Type B pancreatic cell (in vitro differentiated cells): ENCODE measurements around the gene IKZF5. TPM values are rescaled to one million over a fixed set of nuclear protein-coding genes. Genes with fewer than 3 reads are reported as not detected.

Experiments
- DNase-seq: peaks from one replicate; pipeline ENCODE4 v3.0.0; 2021; ENCODE audit warnings: mixed read lengths; ENCODE audit not compliant: unreplicated experiment; ENCODE audit errors: extremely low spot score
- H3K27ac Mint-ChIP-seq: 2 replicates; pipeline ENCODE4 v1.8.0; 2021; ENCODE audit warnings: mild to moderate bottlenecking, mixed read lengths
- H3K27me3 Mint-ChIP-seq: 2 replicates; pipeline ENCODE4 v1.8.0; 2021; ENCODE audit warnings: mixed read lengths
- H3K36me3 Mint-ChIP-seq: 2 replicates; pipeline ENCODE4 v1.8.0; 2021; ENCODE audit warnings: mixed read lengths
- H3K4me1 Mint-ChIP-seq: one replicate; pipeline ENCODE4 v1.8.0; 2021; ENCODE audit warnings: mixed read lengths; ENCODE audit not compliant: unreplicated experiment
- H3K4me3 Mint-ChIP-seq: 2 replicates; pipeline ENCODE4 v1.8.0; 2021; ENCODE audit warnings: mild to moderate bottlenecking, mixed read lengths
- H3K9me3 Mint-ChIP-seq: 2 replicates; pipeline ENCODE4 v1.8.0; 2021; ENCODE audit warnings: mixed read lengths
- total RNA-seq: library from RNA; stranded (reverse); gene quantifications from 2 replicates; pipeline ENCODE4 v1.2.1, GENCODE V29; 2021; ENCODE audit warnings: low replicate concordance
- TF ChIP-seq, protein P1 (sequence below): fragments of 200-600 bp; sonication (generic); conservative IDR thresholded peaks from 2 replicates; pipeline ENCODE4 v1.5.0; 2021; ENCODE audit warnings: antibody characterized with exemption, mild to moderate bottlenecking

The IKZF5 gene
- total RNA-seq, 1 donor from 2014 or later: 12.0 TPM

DNA sequence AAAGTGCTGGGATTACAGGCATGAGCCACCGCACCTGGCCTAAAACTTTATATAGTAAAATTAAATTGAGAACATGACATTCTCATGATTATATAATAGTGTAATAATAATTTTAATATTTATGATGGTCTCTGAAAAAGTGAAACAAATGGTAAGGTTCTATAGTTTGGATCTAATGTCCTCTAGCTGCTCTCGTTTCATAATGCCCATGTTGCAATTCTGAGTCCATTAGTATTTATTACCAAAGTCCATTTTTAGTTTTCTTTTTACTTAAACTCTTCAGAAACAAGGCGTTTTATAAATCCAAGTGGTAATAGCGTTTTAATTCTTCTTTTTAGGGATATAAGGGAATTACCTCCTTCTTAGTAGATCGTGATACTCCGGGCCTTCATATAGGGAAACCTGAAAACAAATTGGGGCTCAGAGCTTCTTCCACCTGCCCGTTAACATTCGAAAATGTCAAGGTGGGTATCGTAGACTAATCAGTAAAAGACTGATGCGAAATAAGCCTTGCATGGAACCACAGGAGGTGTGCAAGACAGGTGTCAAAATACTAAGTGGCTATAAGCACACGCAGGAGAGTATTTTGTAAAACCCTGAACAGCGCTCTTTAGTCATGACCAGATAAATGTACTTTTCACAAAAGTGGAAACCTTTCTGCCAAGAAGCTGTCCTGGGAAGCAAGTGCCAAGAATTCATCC is 34.3 kb upstream of the IKZF5 start:
- Mint-ChIP-seq H3K4me1 (no peaks in the 10 kb centered on the region), H3K4me3 (no peak overlapping the region), H3K9me3 (no peaks in the 10 kb centered on the region), H3K36me3 (no peaks in the 10 kb centered on the region), H3K27ac (no peak overlapping the region), H3K27me3 (no peaks in the 10 kb centered on the region)
- DNase-seq: no peak
- TF ChIP-seq, protein P1, sequence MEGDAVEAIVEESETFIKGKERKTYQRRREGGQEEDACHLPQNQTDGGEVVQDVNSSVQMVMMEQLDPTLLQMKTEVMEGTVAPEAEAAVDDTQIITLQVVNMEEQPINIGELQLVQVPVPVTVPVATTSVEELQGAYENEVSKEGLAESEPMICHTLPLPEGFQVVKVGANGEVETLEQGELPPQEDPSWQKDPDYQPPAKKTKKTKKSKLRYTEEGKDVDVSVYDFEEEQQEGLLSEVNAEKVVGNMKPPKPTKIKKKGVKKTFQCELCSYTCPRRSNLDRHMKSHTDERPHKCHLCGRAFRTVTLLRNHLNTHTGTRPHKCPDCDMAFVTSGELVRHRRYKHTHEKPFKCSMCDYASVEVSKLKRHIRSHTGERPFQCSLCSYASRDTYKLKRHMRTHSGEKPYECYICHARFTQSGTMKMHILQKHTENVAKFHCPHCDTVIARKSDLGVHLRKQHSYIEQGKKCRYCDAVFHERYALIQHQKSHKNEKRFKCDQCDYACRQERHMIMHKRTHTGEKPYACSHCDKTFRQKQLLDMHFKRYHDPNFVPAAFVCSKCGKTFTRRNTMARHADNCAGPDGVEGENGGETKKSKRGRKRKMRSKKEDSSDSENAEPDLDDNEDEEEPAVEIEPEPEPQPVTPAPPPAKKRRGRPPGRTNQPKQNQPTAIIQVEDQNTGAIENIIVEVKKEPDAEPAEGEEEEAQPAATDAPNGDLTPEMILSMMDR: no peak

DNA sequence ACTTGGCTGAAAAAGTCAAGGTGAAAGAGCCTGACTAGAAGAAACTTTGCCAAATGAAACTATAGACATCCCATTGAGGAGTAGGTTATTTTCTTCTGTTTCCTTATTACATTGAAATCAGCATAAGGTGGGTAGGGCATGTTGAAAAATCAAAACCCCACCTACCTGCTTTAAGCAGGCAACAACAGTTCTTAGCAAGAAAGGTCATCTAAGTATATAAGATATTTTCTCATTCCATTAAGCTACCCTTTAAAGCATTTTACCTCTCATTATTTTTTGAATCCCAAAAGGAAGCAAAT is 31.0 kb upstream of the IKZF5 start:
- no peaks in the 10 kb centered on the region for H3K9me3 Mint-ChIP-seq
- peaks cover 6% of the 10 kb centered on the region for H3K36me3 Mint-ChIP-seq
- no peak overlapping the region for H3K4me3 Mint-ChIP-seq
- TF ChIP-seq, protein P1: no peak
- no peaks in the 10 kb centered on the region for H3K4me1 Mint-ChIP-seq
- H3K27me3 Mint-ChIP-seq: no peaks in the 10 kb centered on the region
- no peak overlapping the region for H3K27ac Mint-ChIP-seq
- DNase-seq: no peak

DNA sequence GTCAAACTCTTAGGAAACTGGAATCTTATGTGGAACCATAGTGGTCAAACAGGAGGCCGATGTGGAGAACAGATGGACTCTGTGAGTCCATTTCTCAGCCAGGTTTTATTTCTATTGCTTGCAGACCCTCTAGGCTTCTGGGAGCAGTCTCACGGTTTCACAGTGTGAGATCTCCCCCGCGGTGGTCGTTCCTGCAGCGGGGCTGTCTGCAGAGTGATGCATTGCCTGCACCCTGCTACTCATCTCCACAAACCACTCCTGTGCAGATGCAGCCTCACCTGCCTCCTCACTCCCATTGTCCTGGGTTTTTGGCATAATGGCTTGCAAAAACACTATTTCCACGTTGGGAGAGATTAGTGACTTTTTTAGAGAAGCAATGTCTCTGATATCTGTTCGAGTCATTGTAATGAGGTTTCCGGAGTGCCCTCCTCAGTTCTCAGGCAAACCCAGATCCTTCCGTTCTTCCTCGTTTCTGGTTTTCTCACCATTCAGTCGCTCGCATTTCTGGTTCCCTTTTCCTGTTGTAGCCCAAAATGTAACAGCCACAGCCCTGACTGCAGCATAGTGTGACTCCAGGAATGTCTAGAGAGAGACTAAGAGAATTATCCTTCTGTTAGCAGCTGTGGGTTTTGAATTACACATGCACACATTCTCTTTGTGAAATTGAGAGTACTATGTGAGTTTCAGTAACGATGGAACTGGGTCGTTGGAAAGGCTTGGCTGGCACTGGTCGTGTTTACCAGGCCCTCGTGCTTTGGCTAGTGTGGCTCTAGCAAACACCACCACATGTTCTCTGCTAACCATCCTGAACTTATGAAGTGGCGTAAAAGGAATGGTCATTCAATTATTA is 30.4 kb upstream of the IKZF5 start:
- Mint-ChIP-seq H3K9me3 (no peaks in the 10 kb centered on the region), H3K27me3 (no peaks in the 10 kb centered on the region), H3K36me3 (peaks cover 9% of the 10 kb centered on the region), H3K4me1 (no peaks in the 10 kb centered on the region), H3K27ac (no peak overlapping the region), H3K4me3 (no peak overlapping the region)
- TF ChIP-seq, protein P1: no peak
- no peak for DNase-seq

DNA sequence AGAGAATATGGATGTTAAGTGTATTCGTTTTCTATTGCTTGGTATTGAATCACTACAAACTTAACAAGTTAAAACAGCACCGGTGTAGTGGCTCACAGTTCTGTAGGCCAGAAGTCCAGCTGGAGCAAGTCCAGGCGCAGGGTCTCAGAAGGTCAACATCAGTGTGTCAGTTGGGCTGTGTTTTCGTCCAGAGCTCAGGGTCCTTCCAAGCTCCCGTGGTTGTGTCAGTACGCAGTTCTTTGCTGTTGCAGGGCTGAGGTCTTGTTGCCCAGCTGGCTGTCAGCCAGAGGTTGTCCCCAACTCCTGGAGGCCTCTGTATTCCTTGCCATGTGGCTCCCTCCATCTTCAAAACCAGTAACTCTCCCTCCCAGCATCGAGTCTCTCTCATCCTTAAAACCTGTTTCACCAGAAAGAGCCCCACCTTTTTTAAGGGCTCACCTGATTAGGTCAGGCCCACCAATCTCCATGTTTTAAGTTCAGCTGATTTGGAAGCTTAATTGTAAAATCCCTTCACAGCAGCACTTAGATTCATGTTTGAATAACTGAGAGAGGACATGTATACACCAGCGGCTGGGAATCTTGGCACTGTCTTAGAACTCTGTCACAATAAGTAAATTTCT is 27.0 kb upstream of the IKZF5 start:
- peaks cover 9% of the 10 kb centered on the region for H3K36me3 Mint-ChIP-seq
- DNase-seq: no peak
- H3K27ac Mint-ChIP-seq: no peak overlapping the region
- no peaks in the 10 kb centered on the region for H3K27me3 Mint-ChIP-seq
- H3K4me1 Mint-ChIP-seq: no peaks in the 10 kb centered on the region
- TF ChIP-seq, protein P1: no peak
- no peak overlapping the region for H3K4me3 Mint-ChIP-seq
- no peaks in the 10 kb centered on the region for H3K9me3 Mint-ChIP-seq

DNA sequence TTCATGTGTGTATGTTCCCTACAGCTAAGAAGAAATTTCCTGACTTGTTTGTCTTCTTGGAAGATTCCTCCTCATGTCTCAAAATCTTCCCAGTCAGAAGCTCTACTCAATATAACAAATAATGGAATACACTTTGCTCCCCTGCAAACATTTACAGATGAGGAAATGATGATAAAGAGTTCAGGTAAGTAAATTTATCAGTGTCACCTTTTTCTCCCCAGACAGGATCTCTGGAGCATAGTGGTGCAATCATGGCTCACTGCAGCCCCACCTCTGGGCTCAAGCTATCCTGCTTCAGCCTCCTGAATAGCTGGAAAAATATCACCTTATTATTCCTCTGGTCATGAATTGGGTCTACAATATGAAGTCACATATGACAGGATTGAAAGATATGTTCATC is 25.7 kb upstream of the IKZF5 start:
- DNase-seq: no peak

More for the DNA sequence above, 25.7 kb upstream of the IKZF5 start:
- Mint-ChIP-seq H3K36me3 (peaks cover 13% of the 10 kb centered on the region), H3K27ac (no peak overlapping the region), H3K4me1 (no peaks in the 10 kb centered on the region), H3K4me3 (no peak overlapping the region), H3K9me3 (no peaks in the 10 kb centered on the region), H3K27me3 (no peaks in the 10 kb centered on the region)
- TF ChIP-seq, protein P1: no peak
